SHP77 (cell line): ENCODE measurements around the gene SMARCA2.

Experiments used
- DNase-seq, 2 experiments: peaks; one replicate each; lab custom pipeline; 2025; lab: John Stamatoyannopoulos, UW

SMARCA2 gene

DNA sequence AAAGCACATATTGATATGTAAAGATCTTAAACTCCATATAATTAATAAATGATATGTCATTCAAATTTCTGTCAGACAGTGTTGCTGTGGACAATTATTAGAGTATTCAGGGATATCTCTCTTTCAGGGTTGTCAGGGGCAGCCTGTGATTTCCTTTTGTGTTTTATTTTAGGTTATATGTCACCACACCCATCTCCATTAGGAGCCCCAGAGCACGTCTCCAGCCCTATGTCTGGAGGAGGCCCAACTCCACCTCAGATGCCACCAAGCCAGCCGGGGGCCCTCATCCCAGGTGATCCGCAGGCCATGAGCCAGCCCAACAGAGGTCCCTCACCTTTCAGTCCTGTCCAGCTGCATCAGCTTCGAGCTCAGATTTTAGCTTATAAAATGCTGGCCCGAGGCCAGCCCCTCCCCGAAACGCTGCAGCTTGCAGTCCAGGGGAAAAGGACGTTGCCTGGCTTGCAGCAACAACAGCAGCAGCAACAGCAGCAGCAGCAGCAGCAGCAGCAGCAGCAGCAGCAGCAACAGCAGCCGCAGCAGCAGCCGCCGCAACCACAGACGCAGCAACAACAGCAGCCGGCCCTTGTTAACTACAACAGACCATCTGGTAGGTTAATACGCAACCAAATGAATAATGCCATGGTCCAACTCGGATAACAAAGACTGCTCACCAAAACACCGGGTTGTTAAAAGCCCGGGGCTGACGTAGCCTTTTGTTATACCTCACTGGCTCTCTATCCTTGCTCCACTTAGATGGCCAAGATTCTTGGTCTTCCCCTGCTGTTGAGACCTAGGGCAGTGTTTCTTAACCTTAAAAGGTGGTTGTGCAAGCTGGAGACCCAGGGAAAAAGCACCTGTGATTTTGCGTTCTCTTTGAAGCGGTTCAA, 24.4 kb downstream of the SMARCA2 start:
- no peak for DNase-seq

- DNase-seq: no peak
These were observed 25.7 kb downstream of the SMARCA2 start for GRCh38 chr9:2040828-2041227.

DNA sequence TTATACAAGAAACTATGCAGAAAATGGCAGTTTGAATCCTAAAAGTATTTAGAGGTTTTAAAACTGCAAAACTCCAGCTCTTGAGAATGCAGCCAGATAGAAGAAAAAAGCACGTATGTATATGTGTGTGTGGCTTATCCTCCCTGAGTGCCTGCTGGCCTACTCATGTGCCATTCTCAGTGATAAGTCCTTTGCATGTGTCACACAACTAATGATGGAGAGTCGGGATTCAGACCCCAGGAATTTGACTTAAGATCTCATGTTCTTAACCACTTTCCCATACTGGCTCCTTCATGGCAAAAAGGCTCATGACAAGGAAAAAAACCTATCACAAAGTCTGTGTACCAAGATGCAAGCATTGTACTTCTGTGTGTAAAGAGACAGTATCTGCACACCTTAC, 26.6 kb downstream of the SMARCA2 start:
- no peak for DNase-seq

- DNase-seq: no peak
These were observed 28.1 kb downstream of the SMARCA2 start for GRCh38 chr9:2043243-2043642.

- no peak for DNase-seq
These were observed 28.8 kb downstream of the SMARCA2 start for GRCh38 chr9:2043881-2044462.

DNA sequence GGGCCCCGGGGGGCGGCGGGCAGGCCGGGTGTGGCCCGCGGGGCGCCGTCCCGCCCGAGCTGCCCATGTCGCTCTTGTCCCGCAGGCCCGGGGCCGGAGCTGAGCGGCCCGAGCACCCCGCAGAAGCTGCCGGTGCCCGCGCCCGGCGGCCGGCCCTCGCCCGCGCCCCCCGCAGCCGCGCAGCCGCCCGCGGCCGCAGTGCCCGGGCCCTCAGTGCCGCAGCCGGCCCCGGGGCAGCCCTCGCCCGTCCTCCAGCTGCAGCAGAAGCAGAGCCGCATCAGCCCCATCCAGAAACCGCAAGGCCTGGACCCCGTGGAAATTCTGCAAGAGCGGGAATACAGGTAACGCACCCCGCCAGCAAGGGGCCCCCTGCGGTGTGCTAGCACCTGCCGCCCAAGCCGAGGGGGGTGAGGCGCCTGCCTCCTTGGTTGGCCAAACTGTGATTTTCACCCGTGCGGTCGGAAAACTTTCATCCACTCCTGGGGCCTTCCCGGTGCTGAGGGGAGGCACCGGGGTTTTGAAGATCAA, 32.1 kb downstream of the SMARCA2 start:
- no peak for DNase-seq

- DNase-seq: no peak
These were observed 32.8 kb downstream of the SMARCA2 start for GRCh38 chr9:2047916-2048315.

DNA sequence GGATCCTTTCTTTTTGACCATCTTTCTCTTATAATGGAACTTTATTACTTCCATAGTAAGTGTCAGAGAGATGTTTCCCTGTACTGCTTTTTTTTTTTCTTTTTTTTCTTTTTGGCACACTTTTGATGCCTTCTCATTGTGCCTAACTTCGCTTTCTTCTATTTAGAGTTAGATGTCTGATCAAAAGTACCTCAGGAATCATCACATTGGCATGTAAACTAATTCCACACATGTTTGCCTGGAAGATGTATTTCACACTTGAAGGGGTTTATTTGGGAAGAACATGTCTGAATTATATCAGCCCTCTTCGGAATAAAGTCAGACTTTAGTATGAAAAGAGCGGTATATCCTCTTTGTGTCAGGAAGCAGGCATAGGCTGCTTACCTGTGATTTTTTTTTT, 35.1 kb downstream of the SMARCA2 start:
- no peak for DNase-seq

- DNase-seq: no peak
These were observed 39.0 kb downstream of the SMARCA2 start for GRCh38 chr9:2053883-2054845.

DNA sequence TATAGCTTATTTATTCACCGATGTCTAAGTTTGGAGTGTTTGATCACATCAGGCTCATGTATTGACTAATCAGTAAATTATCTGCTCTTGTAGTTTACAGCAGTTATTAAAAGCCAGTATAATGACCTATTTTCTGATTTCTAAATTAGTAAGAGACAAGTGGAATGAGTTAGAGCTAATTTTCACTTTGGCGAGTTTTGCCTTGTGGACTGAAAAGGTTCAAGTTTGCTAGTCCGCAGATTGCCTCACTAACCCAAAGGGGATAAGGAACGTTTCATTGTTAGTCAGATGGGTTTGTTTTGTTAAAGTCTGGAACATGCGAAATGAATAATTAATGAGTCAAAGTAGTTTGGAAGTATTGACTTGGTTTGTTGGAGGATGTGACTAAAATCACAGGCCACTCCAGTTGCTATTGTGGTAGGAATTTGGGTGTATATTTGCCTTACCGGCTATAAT, 40.1 kb downstream of the SMARCA2 start:
- no peak for DNase-seq

DNA sequence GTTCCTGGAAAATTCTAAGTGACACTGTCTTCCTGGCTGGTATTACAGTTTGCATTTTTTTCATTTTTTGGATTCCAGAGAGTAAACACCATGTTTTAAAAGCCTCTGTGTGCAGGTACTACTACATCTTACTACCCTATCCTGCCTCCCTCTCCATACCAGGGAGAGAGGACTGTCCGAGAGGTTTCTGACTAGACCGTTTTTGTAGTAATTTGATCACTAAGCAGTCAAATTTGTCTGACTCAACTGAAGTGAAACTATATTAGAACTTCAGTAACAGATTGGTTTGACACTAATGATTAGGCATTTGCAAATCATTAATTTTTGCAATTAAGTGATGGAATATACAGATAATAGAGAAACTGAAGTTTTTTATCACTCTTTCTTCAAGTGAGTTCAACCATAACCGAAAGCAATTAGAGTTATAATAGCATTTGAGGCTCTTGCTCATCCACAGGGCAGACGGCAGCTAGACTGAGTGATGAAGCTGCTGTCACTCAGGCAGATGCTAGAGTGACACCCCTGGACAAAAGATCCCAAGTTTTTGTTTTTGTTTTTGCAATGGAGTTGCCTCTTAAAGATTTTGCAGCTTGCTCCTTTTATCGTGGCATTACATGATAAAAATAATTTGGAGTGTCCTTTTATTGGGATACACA, 44.3 kb downstream of the SMARCA2 start:
- no peak for DNase-seq

DNA sequence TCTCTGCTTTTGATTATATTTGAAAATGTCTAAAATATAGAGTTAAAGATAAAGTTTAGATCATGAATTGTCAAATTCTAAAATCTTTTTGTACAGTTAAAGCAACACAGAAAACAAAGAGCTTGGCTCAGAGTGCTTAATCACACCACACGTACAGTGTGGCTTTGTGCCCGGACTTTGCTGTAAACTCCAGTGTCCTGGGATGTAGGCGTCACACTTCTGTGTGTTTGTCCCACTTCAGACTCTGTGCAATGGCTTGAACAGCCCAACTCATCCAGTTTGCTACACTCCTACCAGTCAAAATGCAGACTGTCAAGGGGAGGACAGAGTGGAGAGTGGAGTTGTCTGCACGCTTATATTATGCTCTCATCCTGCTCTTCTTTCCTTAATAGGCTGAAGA, 45.3 kb downstream of the SMARCA2 start:
- DNase-seq: no peak

DNA sequence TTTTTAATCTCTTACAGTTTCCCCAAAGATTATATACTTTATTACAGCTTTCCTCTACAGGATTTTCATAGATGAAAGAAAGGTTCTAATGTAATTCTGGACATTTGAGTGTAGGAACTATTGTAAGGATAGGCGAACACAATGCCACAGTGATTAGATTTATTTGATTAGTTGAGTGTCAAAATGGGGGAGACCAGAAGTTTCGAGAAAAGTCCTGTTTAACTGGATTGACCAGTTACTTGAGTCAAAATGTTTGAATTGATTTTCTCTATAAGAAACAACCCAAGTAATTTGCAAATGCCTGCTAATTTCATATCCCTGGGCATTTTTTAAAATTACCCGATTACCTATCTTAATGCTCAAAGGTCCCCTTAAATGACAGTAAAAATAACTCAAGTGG, 50.6 kb downstream of the SMARCA2 start:
- DNase-seq: no peak

DNA sequence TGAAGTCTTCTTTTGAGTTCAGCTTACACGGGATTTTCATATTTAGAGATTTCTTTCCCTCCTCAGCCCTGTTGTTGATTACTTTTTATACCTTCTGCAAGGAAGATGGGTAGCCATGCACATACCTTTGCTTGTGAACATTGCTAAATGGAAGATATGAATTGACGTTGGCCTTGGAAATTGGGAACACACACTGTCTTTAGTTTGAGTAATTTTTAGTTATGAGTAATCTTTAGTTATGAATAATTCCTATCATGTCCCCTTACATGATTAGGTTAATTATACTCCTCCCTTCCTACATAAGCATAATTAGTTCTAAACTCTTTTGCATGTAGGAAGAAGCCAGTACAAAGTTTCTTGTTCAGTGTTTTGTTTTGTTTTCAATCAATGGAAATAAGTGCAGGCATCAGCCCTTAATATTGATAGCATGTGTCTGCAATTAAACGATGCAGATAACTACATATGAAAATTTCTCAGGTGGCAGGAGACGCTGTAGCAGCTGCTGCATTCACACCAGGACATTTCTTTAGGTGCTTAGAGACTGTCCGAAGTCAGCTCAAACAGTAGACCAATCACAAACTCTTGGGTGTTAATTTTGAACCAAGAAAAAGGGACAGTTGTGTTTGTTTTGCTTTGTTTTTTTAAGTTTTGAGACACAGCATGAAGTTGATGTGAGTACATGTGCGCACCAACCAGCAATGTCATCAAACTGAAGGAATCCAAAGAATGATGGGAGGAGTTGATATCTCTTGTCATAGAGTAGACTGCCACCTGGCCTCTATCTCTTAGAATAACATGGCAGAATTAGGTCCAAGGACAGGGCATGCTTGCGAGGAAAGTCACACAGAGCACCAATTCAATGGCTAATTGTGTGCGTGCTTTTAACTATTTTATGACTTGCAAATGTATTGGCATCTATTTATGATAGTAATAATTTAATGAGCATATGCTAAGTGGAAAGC, 51.4 kb downstream of the SMARCA2 start:
- no peak for DNase-seq

GRCh38 chr9:2072752-2073405, 57.7 kb downstream of the SMARCA2 start:
- DNase-seq: no peak

- no peak for DNase-seq
These were observed 67.6 kb downstream of the SMARCA2 start for GRCh38 chr9:2082772-2083171.

DNA sequence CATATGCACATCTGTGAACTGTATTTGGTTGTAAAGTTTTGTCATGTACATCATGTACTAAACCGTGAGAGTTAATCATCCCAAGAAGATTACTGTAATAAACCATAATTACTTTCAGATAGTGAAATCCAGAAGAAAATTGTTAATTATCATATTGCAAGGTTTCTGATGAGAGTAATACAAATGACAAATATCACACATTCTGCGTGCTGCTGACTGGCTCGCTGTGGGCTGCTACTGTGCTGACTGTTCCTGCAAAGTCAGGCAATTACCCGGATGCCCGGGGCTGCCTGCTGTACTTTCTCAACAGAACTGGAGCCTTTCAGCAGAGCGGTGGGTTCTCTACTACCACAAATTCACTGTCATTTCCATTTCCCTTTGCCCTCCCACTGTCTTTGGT, 68.3 kb downstream of the SMARCA2 start:
- DNase-seq: no peak

DNA sequence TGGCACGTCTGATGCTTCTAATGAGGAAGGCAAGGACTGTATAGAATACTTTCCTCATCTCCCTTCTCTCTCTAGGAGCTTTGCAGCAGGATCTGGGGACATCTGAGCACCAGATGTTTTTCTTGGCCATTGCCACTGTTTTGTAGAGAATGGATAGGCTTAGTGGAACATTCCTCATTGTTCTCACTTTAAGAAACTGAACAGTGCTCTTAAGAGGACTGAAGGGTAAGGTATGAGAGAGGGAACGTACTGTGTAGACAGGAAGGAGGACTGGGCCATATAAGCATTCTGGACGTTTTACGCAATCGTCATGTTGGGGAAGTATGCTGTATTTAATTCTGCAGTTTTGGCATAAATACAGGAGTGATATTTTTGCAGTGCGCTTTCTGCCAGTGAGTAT, 70.6 kb downstream of the SMARCA2 start:
- no peak for DNase-seq

DNA sequence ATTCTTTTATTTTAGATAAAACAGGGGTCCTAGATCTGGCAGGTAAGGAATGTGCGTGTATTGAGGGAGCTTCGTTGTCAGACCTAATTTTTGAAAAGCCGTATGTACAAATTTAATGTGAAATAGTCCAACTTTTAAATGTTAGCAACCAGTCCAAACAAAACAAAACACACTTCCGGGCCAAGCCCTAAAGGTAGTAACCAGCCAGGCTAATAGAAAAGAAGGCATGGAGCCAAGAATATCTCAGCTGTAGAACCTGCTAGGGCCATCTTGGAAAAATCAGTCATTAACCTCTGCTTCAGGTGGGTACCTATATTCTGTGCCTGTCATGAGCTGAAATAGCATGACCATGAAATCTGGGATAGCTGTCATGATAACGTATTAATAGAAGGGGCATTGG, 71.0 kb downstream of the SMARCA2 start:
- DNase-seq: no peak

GRCh38 chr9:2086971-2087370, 71.8 kb downstream of the SMARCA2 start:
- DNase-seq: no peak
